H1 (cell line): ENCODE results near the gene KRTAP12-3. TPM values are rescaled to one million over a fixed set of nuclear protein-coding genes. Genes with fewer than 3 reads are reported as not detected.

Experiments
- CTCF ChIA-PET: fragments of 300-600 bp; sonication (Branson Sonifier 250); formaldehyde crosslinking; loops from one replicate; lab custom pipeline; 2021; ENCODE audit not compliant: partially characterized antibody; lab: Charles Lee
- POLR2A ChIA-PET: fragments of 300-600 bp; sonication (Branson Sonifier 250); formaldehyde crosslinking; loops from one replicate; lab custom pipeline; 2021; ENCODE audit warnings: inconsistent platforms; ENCODE audit not compliant: partially characterized antibody; lab: Charles Lee
- DNase-seq, 2 experiments: peaks; one replicate each; pipeline versions ENCODE4 v3.0.0 to v3.0.0-alpha.2; 2010 to 2022; ENCODE audit warnings: low spot score in 2 of 2, low read depth in 1 of 2, mixed read lengths in 1 of 2
- FAIRE-seq: peaks from 2 replicates; lab custom pipeline; 2011; peaks lifted over from hg19 to GRCh38; lab: Jason Lieb, UNC
- H2AFZ ChIP-seq: 2 replicates; pipeline ENCODE4 v1.8.1; 2012; ENCODE audit warnings: low read length, inconsistent platforms
- H2AK5ac ChIP-seq: 2 replicates; pipeline ENCODE4 v1.6.1; 2013; ENCODE audit warnings: low read depth, low read length
- H2BK120ac ChIP-seq: replicated peaks from 2 replicates; pipeline ENCODE3; 2013; ENCODE audit warnings: low read depth, low read length, inconsistent platforms
- H2BK12ac ChIP-seq: 2 replicates; pipeline ENCODE4 v1.6.1; 2013; ENCODE audit warnings: low read depth, low read length
- H2BK15ac ChIP-seq: 2 replicates; pipeline ENCODE4 v1.6.1; 2013; ENCODE audit warnings: low read length
- H2BK20ac ChIP-seq: 2 replicates; pipeline ENCODE4 v1.6.1; 2013; ENCODE audit warnings: low read length
- H2BK5ac ChIP-seq: 2 replicates; pipeline ENCODE4 v1.6.1; 2013; ENCODE audit warnings: low read depth, low read length
- H3K14ac ChIP-seq: 2 replicates; pipeline ENCODE4 v1.6.1; 2013; ENCODE audit warnings: inconsistent platforms; ENCODE audit not compliant: insufficient read length
- H3K18ac ChIP-seq: 2 replicates; pipeline ENCODE4 v1.6.1; 2013; ENCODE audit warnings: low read length; ENCODE audit errors: extremely low read depth
- H3K23ac ChIP-seq: 2 replicates; pipeline ENCODE4 v1.6.1; 2013; ENCODE audit warnings: inconsistent platforms; ENCODE audit not compliant: insufficient read length
- H3K23me2 ChIP-seq: 2 replicates; pipeline ENCODE4 v1.6.1; 2013; ENCODE audit warnings: low read depth, low read length
- H3K27ac ChIP-seq: 2 replicates; pipeline ENCODE4 v1.6.1; 2011; ENCODE audit warnings: low read depth, low read length, inconsistent platforms
- H3K27me3 ChIP-seq, 4 experiments: replicated peaks in 1 of 4; 1 replicate in 1 of 4; 2 replicates in 3 of 4; pipeline versions ENCODE4 v1.6.1 to v1.8.1; 2011 to 2013; ENCODE audit warnings: low read length in 3 of 4, mild to moderate bottlenecking in 3 of 4, inconsistent platforms in 2 of 4, mixed read lengths in 2 of 4, moderate library complexity in 1 of 4; ENCODE audit not compliant: control insufficient read depth in 3 of 4, insufficient read depth in 3 of 4; ENCODE audit errors: extremely low read depth in 1 of 4
- H3K36me3 ChIP-seq, 4 experiments: 2 replicates each; pipeline versions ENCODE4 v1.6.1 to v1.8.1; 2011 to 2013; ENCODE audit warnings: mild to moderate bottlenecking in 4 of 4, low read length in 3 of 4, moderate library complexity in 2 of 4, control low read depth in 1 of 4, inconsistent platforms in 1 of 4; ENCODE audit not compliant: insufficient read depth in 4 of 4, control insufficient read depth in 2 of 4
- H3K4ac ChIP-seq: replicated peaks from 2 replicates; pipeline ENCODE3; 2013; ENCODE audit warnings: low read length, low read depth, mixed read lengths, inconsistent platforms; ENCODE audit not compliant: insufficient read length
- H3K4me1 ChIP-seq, 4 experiments: replicated peaks in 1 of 4; 1 replicate in 1 of 4; 2 replicates in 3 of 4; pipeline versions ENCODE4 v1.6.1 to v1.8.1; 2011 to 2013; ENCODE audit warnings: low read length in 3 of 4, inconsistent platforms in 2 of 4, mixed read lengths in 1 of 4; ENCODE audit not compliant: insufficient read depth in 4 of 4, control insufficient read depth in 3 of 4
- H3K4me2 ChIP-seq, 2 experiments: 2 replicates each; pipeline versions ENCODE4 v1.6.1 to v1.8.1; 2011 to 2013; ENCODE audit warnings: low read depth in 2 of 2, low read length in 2 of 2, control low read depth in 1 of 2, inconsistent platforms in 1 of 2, mild to moderate bottlenecking in 1 of 2; ENCODE audit not compliant: insufficient read depth in 1 of 2
- H3K4me3 ChIP-seq, 4 experiments: fragments of 200-600, 300-600 bp in 1 of 4; sonication (generic), shearing (Covaris generic), sonication (Bioruptor Twin) in 1 of 4; 2 replicates each; pipeline versions ENCODE4 v1.5.1 to v1.8.1; 2011 to 2016; ENCODE audit warnings: low read length in 4 of 4, low read depth in 3 of 4, control low read depth in 2 of 4, inconsistent platforms in 2 of 4, mild to moderate bottlenecking in 2 of 4, mixed read lengths in 1 of 4, moderate library complexity in 1 of 4; ENCODE audit not compliant: insufficient read depth in 2 of 4; ENCODE audit errors: extremely low read depth in 1 of 4
- H3K56ac ChIP-seq: replicated peaks from 2 replicates; pipeline ENCODE3; 2013; ENCODE audit warnings: low read depth, mild to moderate bottlenecking, mixed read lengths, low read length, inconsistent platforms; ENCODE audit not compliant: insufficient read length
- H3K79me1 ChIP-seq: 2 replicates; pipeline ENCODE4 v1.6.1; 2013; ENCODE audit warnings: low read depth, low read length, control low read depth
- H3K79me2 ChIP-seq, 2 experiments: 2 replicates each; pipeline versions ENCODE4 v1.6.1 to v1.8.1; 2012 to 2013; ENCODE audit warnings: low read length in 2 of 2, mild to moderate bottlenecking in 2 of 2, inconsistent platforms in 1 of 2; ENCODE audit not compliant: insufficient read depth in 2 of 2, control insufficient read depth in 1 of 2
- H3K9ac ChIP-seq, 4 experiments: replicated peaks in 1 of 4; 1 replicate in 1 of 4; 2 replicates in 3 of 4; pipeline versions ENCODE4 v1.6.1 to v1.8.1; 2011 to 2013; ENCODE audit warnings: low read depth in 3 of 4, low read length in 3 of 4, control low read depth in 2 of 4, mild to moderate bottlenecking in 2 of 4, moderate library complexity in 2 of 4, inconsistent platforms in 1 of 4; ENCODE audit errors: extremely low read depth in 1 of 4
- H3K9me3 ChIP-seq, 2 experiments: 2 replicates each; pipeline versions ENCODE4 v1.6.1 to v1.8.1; 2012 to 2013; ENCODE audit warnings: mild to moderate bottlenecking in 2 of 2, moderate library complexity in 2 of 2, control low read depth in 1 of 2, inconsistent platforms in 1 of 2, low read depth in 1 of 2, low read length in 1 of 2, mixed read lengths in 1 of 2; ENCODE audit not compliant: insufficient read depth in 2 of 2
- H4K20me1 ChIP-seq, 2 experiments: replicated peaks in 1 of 2; 2 replicates each; pipeline versions ENCODE3 to v1.8.1; 2011 to 2013; ENCODE audit warnings: inconsistent platforms in 2 of 2, low read length in 2 of 2, mild to moderate bottlenecking in 1 of 2; ENCODE audit not compliant: insufficient read depth in 2 of 2, control insufficient read depth in 1 of 2
- H4K5ac ChIP-seq: 2 replicates; pipeline ENCODE4 v1.6.1; 2013; ENCODE audit warnings: low read length, low read depth, mixed read lengths, inconsistent platforms; ENCODE audit not compliant: insufficient read length
- H4K8ac ChIP-seq: 2 replicates; pipeline ENCODE4 v1.8.0; 2013; ENCODE audit warnings: mild to moderate bottlenecking, moderate library complexity, low read length, inconsistent platforms; ENCODE audit not compliant: insufficient read depth; ENCODE audit errors: extremely low read depth
- H4K91ac ChIP-seq: replicated peaks from 2 replicates; pipeline ENCODE3; 2013; ENCODE audit warnings: low read length, mixed read lengths, inconsistent platforms; ENCODE audit not compliant: insufficient read length
- RBBP5 ChIP-seq: IDR thresholded peaks from 2 replicates; pipeline ENCODE4 v1.7.1; 2012; ENCODE audit warnings: low read depth, mild to moderate bottlenecking, inconsistent platforms, low read length, moderate library complexity, borderline replicate concordance
- SP2 ChIP-seq: IDR thresholded peaks from 2 replicates; pipeline ENCODE4 v1.6.1; 2012; ENCODE audit warnings: mild to moderate bottlenecking, low read length, inconsistent platforms
- WGBS, 2 experiments: shearing (Covaris generic) in 1 of 2; methylation state at CpG; one replicate each; pipeline versions ENCODE4 v1.1.6 to v1.1.7; 2013 to 2015; ENCODE audit warnings: low lambda C conversion rate in 2 of 2, mixed read lengths in 2 of 2, inconsistent platforms in 1 of 2, low coverage in 1 of 2, missing lambda C conversion rate in 1 of 2; ENCODE audit not compliant: insufficient replicate concordance in 2 of 2, insufficient coverage in 1 of 2, insufficient read length in 1 of 2; ENCODE audit errors: extremely low coverage in 1 of 2, missing lambda C conversion rate in 1 of 2; 5-methylcytosine and 5-hydroxymethylcytosine counted together
- polyA plus RNA-seq, 7 experiments: library from polyadenylated mRNA; depleted of rRNA in 3 of 7; stranded (reverse) in 5 of 7; unstranded in 2 of 7; fragments of >200 nt in 5 of 7; fragments of 200-250 nt in 2 of 7; gene quantifications; 1 replicate in 5 of 7; 2 replicates in 1 of 7; 4 replicates in 1 of 7; pipeline versions ENCODE4 v1.2.1 to v1.2.3, GENCODE V29; 2011 to 2013; ENCODE audit warnings: missing spikeins in 2 of 7, mixed read lengths in 2 of 7
- total RNA-seq: library from RNA; stranded (reverse); fragmentation: NEBNext Ultra II Directional; extraction: Animal tissue kit (Norgen Biotek cat#: 25700); gene quantifications from 2 replicates; pipeline ENCODE4 v1.2.1, GENCODE V29; 2021

KRTAP12-3 gene
- total and polyA plus RNA-seq, 2 of the 8 experiments (the other 6 are each of a cell fraction or from before 2014, with no cell fraction given) = not detected

GRCh38 chr21:44684077-44684476 is 26.3 kb downstream of the KRTAP12-3 start:
- 79% methylated on average over 7 of the region's 7 CpGs; no CpG with 5 or more reads in 1 of the 2 experiments for WGBS, 2 experiments

More at GRCh38 chr21:44684077-44684476, 26.3 kb downstream of the KRTAP12-3 start:
- H3K36me3 ChIP-seq = no peaks in the 10 kb centered on the region
- H3K27me3 ChIP-seq = no peaks in the 10 kb centered on the region
- no peak overlapping the region for H3K4me3 ChIP-seq
- H3K9ac ChIP-seq = no peak overlapping the region
- no peaks in the 10 kb centered on the region for H4K20me1 ChIP-seq
- no peak overlapping the region for H2BK20ac ChIP-seq
- no peaks in the 10 kb centered on the region for H3K23me2 ChIP-seq
- no peak overlapping the region for H2AFZ ChIP-seq
- H3K27ac ChIP-seq = no peak overlapping the region
- no peak overlapping the region for H2AK5ac ChIP-seq
- no peak overlapping the region for H3K23ac ChIP-seq
- no peak overlapping the region for H3K4ac ChIP-seq
- H4K91ac ChIP-seq = no peak overlapping the region
- no peaks in the 10 kb centered on the region for H3K79me2 ChIP-seq
- H3K4me2 ChIP-seq = no peak overlapping the region
- no peak overlapping the region for H3K14ac ChIP-seq
- H2BK120ac ChIP-seq = no peak overlapping the region
- no peak for TF ChIP-seq SP2
- TF ChIP-seq RBBP5 = no peak
- H2BK5ac ChIP-seq = no peak overlapping the region
- no peak overlapping the region for H4K8ac ChIP-seq
- no peak overlapping the region for H3K56ac ChIP-seq
- ChIA-PET POLR2A (no interaction called here), CTCF (no interaction called here)
- H2BK15ac ChIP-seq = no peak overlapping the region
- no peak overlapping the region for H4K5ac ChIP-seq
- no peak for DNase-seq
- peaks cover 5 to 11% (median 9%) of the 10 kb centered on the region in 4 experiments for H3K4me1 ChIP-seq
- FAIRE-seq = no peak
- no peaks in the 10 kb centered on the region for H3K9me3 ChIP-seq
- no peaks in the 10 kb centered on the region for H3K79me1 ChIP-seq
- H3K18ac ChIP-seq = no peak overlapping the region
- no peak overlapping the region for H2BK12ac ChIP-seq
